Measurements from ENCODE around the gene PTAFR. TPM values are rescaled to one million over a fixed set of nuclear protein-coding genes. Genes with fewer than 3 reads are reported as not detected.

Gene PTAFR
- total RNA-seq, 2 donors from 2014 or later = 2.2 to 3.9 TPM

DNA sequence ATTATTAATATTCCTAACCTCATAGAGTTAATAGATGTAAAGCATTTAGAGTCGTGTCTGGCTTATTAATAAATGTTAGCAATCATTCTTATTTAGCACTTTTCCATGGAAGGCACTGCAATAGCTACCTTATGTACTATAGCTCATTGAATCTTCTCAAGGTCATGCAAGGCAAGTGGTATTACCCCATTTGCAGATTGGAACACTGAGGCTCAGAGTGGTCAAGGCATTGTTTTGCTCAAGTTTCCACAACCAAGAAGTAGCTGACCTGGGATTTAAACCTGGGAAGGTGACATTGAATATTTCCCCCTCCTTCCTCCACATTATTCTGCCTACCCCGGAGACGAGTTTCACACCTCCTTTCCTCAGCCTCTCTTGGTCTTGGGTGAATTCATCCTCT is 50.3 kb downstream of the PTAFR start:
- Histone ChIP-seq H3K36me3 (no peaks in the 10 kb centered on the region), H3K9ac (ENCODE audit: low read depth in 2 of 2, low read length in 2 of 2) (no peak overlapping the region), H3K4me3 (no peak overlapping the region), H3K9me3 (no peaks in the 10 kb centered on the region), H3K27ac (peak overlapping the region; percentile 22), H3K27me3 (no peaks in the 10 kb centered on the region), H3K4me1 (no peaks in the 10 kb centered on the region)
- intact Hi-C loops (cut with DNase I) = no loop called here
- no peak for DNase-seq
- TF ChIP-seq, protein P1, sequence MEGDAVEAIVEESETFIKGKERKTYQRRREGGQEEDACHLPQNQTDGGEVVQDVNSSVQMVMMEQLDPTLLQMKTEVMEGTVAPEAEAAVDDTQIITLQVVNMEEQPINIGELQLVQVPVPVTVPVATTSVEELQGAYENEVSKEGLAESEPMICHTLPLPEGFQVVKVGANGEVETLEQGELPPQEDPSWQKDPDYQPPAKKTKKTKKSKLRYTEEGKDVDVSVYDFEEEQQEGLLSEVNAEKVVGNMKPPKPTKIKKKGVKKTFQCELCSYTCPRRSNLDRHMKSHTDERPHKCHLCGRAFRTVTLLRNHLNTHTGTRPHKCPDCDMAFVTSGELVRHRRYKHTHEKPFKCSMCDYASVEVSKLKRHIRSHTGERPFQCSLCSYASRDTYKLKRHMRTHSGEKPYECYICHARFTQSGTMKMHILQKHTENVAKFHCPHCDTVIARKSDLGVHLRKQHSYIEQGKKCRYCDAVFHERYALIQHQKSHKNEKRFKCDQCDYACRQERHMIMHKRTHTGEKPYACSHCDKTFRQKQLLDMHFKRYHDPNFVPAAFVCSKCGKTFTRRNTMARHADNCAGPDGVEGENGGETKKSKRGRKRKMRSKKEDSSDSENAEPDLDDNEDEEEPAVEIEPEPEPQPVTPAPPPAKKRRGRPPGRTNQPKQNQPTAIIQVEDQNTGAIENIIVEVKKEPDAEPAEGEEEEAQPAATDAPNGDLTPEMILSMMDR (IDR thresholded peaks at IDR 0.05) = no peak

DNA sequence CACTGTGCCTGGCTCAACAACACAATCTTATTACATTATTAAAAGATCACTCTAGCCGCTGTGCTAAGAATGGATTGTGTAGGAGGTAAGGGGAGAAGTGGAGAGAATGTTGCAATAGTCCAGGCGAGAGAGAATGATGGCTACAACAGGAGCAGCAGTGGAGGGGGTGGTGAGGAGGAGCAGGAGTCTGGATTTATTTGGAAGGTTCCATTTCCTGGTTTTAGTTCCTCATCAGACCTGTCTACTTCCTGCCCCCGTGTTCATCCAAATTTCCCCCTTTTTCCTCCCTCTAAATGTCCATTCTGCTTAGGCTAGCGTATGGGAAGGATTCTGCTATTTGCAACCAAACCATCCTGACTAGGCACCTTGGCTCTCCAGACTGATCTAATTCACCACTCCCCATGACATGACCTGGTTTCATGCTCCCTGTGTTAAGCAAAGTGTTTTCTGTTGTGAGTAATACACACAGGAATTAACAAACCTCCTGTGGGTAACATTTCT is 53.0 kb downstream of the PTAFR start:
- no peak for DNase-seq
- TF ChIP-seq, protein P1 (IDR thresholded peaks at IDR 0.05) = no peak
- Histone ChIP-seq H3K4me3 (no peak overlapping the region), H3K4me1 (no peaks in the 10 kb centered on the region), H3K36me3 (no peaks in the 10 kb centered on the region), H3K9ac (ENCODE audit: low read depth in 2 of 2, low read length in 2 of 2) (no peak overlapping the region), H3K27me3 (no peaks in the 10 kb centered on the region), H3K27ac (no peak overlapping the region), H3K9me3 (no peaks in the 10 kb centered on the region)
- intact Hi-C loops (cut with DNase I) = no loop called here

DNA sequence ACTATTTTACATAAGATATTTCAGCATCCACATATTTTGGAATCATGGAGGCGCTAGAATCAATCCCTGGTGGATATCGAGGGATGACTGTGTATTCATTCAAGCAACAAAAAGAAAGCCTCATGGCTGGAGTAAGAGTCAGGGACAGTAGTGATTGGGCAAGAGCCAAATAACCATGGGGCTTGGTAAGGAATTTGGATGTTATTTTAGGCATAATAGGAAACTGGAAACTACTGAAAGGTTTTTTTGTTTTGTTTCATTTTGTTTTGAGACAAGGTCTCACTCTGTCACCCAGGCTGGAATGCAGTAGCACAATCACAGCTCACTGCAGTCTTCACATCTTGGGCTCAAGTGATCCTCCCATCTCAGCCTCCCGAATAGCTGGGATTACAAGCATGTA is 54.3 kb downstream of the PTAFR start:
- Histone ChIP-seq H3K36me3 (no peaks in the 10 kb centered on the region), H3K27me3 (no peaks in the 10 kb centered on the region), H3K4me1 (no peaks in the 10 kb centered on the region), H3K27ac (no peak overlapping the region), H3K9me3 (no peaks in the 10 kb centered on the region), H3K4me3 (no peak overlapping the region), H3K9ac (ENCODE audit: low read depth in 2 of 2, low read length in 2 of 2) (no peak overlapping the region)
- TF ChIP-seq, protein P1 (IDR thresholded peaks at IDR 0.05) = no peak
- DNase-seq = no peak
- intact Hi-C loops (cut with DNase I) = no loop called here

DNA sequence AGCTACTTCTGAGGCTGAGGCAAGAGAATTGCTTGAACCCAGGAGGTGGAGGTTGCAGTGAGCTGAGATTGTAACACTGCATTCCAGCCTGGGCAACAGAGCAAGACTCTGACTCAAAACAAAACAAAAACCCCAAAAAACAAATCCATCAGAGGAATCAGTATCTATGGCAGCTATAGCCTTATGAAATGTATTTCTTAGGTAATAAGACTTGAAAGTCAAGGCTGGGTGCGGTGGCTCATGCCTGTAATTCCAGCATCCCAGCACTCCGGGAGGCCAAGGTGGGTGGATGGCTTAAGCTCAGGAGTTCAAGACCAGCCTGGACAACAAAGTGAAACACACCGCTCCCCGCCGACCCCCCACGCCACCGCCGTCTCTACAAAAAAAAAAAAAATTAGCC is 56.9 kb downstream of the PTAFR start:
- no peak for DNase-seq
- Histone ChIP-seq H3K36me3 (no peaks in the 10 kb centered on the region), H3K4me3 (no peak overlapping the region), H3K27ac (no peak overlapping the region), H3K9me3 (no peaks in the 10 kb centered on the region), H3K4me1 (no peaks in the 10 kb centered on the region), H3K27me3 (no peaks in the 10 kb centered on the region), H3K9ac (ENCODE audit: low read depth in 2 of 2, low read length in 2 of 2) (no peak overlapping the region)
- intact Hi-C loops (cut with DNase I) = no loop called here
- TF ChIP-seq, protein P1 (IDR thresholded peaks at IDR 0.05) = no peak

DNA sequence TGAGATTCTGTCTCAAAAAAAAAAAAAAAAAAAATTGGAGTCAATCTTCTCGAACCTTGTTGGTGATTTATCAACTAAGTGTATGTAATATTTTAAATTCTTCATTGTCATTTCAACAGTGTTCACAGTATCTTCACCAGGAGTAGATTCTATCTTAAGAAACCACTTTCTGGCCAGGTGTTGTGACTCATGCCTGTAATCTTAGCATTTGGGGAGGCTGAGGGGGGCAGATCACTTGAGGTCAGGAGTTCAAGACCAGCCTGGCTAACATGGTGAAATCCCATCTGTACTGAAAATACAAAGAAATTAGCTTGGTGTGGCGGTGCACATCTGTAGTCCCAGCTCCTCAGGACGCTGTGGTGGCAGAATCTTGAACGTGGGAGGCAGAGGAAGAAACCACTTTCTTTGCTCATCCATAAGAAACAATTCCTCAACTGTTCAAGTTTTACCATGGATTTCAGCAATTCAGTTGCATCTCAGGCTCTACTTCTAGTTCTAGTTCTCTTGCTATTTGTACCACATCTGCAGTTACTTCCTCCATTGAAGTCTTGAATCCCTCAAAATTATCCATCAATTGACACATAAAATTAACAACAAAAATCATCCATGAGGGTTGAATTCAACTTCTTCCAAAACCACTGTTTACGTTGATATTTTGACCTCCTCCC is 57.7 kb downstream of the PTAFR start:
- DNase-seq = no peak
- H3K27me3 ChIP-seq = no peaks in the 10 kb centered on the region
- H3K36me3 ChIP-seq = no peaks in the 10 kb centered on the region
- no peak overlapping the region for H3K4me3 ChIP-seq
- intact Hi-C loops (cut with DNase I) = no loop called here
- H3K9ac ChIP-seq (ENCODE audit: low read depth in 2 of 2, low read length in 2 of 2) = no peak overlapping the region
- TF ChIP-seq, protein P1 (IDR thresholded peaks at IDR 0.05) = no peak
- no peak overlapping the region for H3K27ac ChIP-seq
- H3K4me1 ChIP-seq = no peaks in the 10 kb centered on the region
- H3K9me3 ChIP-seq = no peaks in the 10 kb centered on the region
